ENCODE measurements around the gene MEDAG. TPM values are rescaled to one million over a fixed set of nuclear protein-coding genes. Genes with fewer than 3 reads are reported as not detected.

Gene MEDAG
- total RNA-seq, 1 experiment from 2014 or later: 1.6 TPM

DNA sequence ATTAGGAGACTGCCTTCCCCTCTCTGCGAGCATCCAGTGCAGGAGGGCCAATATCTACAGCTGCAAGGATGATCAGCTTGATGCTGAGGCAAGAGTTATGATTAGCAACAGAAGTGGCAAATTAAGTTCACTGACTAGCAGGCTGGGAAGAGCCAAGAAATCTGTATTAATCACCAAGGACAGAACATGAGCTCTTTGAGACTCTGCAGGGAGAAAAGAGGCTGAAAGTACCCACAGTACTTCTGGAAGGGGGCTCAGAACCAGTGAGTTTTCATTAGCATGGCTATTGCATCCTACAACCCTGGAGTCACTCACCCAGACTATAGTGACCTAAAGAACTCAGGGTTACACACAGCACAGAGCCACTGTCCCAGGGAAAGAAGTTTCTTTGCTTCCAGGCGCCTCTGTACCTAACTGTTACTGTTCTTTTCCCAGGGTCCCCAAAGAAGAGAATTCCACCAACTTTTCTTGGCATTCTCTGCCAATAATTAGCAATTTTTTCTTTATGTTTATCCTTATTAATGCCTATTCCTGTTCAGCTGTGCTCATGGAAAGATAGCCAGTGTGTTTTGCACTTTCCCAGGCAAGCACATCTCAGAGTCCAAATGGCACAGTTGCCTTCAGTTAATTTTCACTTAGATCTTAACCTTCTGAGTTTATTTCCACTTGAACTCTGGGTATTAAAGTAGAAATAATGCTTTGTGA, 25.8 kb upstream of the MEDAG start:
- Mint-ChIP-seq H3K36me3 (ENCODE audit: insufficient read depth, unreplicated experiment) (no peaks in the 10 kb centered on the region), H3K4me1 (ENCODE audit: low read depth, unreplicated experiment) (peaks cover 7% of the 10 kb centered on the region), H3K4me3 (ENCODE audit: low read depth, unreplicated experiment) (no peak overlapping the region), H3K9me3 (ENCODE audit: low read depth, unreplicated experiment) (no peaks in the 10 kb centered on the region), H3K27me3 (ENCODE audit: unreplicated experiment) (no peaks in the 10 kb centered on the region), H3K27ac (ENCODE audit: unreplicated experiment) (no peak overlapping the region)
- CTCF ChIA-PET: no interaction called here
- intact Hi-C loops (cut with micrococcal nuclease; ENCODE audit: unreplicated experiment): no loop called here
- DNase-seq: no peak
- TF ChIP-seq, protein P1, sequence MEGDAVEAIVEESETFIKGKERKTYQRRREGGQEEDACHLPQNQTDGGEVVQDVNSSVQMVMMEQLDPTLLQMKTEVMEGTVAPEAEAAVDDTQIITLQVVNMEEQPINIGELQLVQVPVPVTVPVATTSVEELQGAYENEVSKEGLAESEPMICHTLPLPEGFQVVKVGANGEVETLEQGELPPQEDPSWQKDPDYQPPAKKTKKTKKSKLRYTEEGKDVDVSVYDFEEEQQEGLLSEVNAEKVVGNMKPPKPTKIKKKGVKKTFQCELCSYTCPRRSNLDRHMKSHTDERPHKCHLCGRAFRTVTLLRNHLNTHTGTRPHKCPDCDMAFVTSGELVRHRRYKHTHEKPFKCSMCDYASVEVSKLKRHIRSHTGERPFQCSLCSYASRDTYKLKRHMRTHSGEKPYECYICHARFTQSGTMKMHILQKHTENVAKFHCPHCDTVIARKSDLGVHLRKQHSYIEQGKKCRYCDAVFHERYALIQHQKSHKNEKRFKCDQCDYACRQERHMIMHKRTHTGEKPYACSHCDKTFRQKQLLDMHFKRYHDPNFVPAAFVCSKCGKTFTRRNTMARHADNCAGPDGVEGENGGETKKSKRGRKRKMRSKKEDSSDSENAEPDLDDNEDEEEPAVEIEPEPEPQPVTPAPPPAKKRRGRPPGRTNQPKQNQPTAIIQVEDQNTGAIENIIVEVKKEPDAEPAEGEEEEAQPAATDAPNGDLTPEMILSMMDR (IDR thresholded peaks at IDR 0.05; ENCODE audit: unreplicated experiment): no peak
- BruUV-seq (replicated peaks): no TSS peak

DNA sequence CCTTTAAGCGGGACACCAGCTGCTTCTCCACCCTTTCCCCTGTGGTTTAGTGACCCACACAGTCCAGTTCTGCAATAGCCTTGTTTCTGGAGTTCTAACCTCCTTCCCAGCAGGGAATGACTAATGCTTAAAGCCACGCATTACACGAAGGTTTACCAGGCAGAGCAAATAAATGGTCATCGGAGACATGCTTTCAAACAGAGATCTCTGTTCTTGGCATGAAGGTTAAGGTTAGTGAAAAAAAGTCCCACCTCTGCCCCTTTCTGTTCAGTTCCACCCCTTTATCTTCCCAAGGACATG, 25.3 kb upstream of the MEDAG start:
- H3K27me3 Mint-ChIP-seq (ENCODE audit: unreplicated experiment): no peaks in the 10 kb centered on the region
- intact Hi-C loops (cut with micrococcal nuclease; ENCODE audit: unreplicated experiment): no loop called here
- H3K27ac Mint-ChIP-seq (ENCODE audit: unreplicated experiment): no peak overlapping the region
- no peak overlapping the region for H3K4me3 Mint-ChIP-seq (ENCODE audit: low read depth, unreplicated experiment)
- H3K36me3 Mint-ChIP-seq (ENCODE audit: insufficient read depth, unreplicated experiment): no peaks in the 10 kb centered on the region
- peaks cover 7% of the 10 kb centered on the region for H3K4me1 Mint-ChIP-seq (ENCODE audit: low read depth, unreplicated experiment)
- TF ChIP-seq, protein P1 (IDR thresholded peaks at IDR 0.05; ENCODE audit: unreplicated experiment): no peak
- CTCF ChIA-PET: no interaction called here
- no TSS peak for BruUV-seq (replicated peaks)
- DNase-seq: no peak
- H3K9me3 Mint-ChIP-seq (ENCODE audit: low read depth, unreplicated experiment): no peaks in the 10 kb centered on the region

DNA sequence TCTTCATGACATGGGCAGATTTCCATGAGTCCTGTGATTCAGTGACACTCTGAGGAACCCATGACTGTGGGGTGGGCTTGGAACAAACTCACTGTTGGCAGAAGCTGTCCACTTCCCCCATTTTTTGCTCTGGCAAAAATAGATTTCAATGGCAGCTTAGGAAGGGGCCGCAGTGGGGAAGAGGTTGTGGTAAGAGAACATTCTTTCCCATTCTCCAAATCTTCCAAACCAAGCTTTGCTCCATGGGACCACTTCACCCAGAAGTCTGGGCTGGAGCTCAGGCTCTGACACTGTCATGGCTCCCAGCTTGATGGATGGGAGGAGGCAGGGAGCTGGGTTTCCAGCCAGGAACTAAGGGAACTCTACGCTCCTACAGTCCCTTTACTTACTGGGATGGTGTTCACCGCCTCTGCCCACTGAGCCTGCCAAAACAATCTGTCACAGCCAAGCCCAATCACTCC, 24.9 kb upstream of the MEDAG start:
- CTCF ChIA-PET: no interaction called here
- no peak for DNase-seq
- Mint-ChIP-seq H3K36me3 (ENCODE audit: insufficient read depth, unreplicated experiment) (no peaks in the 10 kb centered on the region), H3K27me3 (ENCODE audit: unreplicated experiment) (no peaks in the 10 kb centered on the region), H3K9me3 (ENCODE audit: low read depth, unreplicated experiment) (no peaks in the 10 kb centered on the region), H3K27ac (ENCODE audit: unreplicated experiment) (no peak overlapping the region), H3K4me3 (ENCODE audit: low read depth, unreplicated experiment) (no peak overlapping the region), H3K4me1 (ENCODE audit: low read depth, unreplicated experiment) (peaks cover 7% of the 10 kb centered on the region)
- intact Hi-C loops (cut with micrococcal nuclease; ENCODE audit: unreplicated experiment): no loop called here
- BruUV-seq (replicated peaks): no TSS peak
- TF ChIP-seq, protein P1 (IDR thresholded peaks at IDR 0.05; ENCODE audit: unreplicated experiment): no peak

DNA sequence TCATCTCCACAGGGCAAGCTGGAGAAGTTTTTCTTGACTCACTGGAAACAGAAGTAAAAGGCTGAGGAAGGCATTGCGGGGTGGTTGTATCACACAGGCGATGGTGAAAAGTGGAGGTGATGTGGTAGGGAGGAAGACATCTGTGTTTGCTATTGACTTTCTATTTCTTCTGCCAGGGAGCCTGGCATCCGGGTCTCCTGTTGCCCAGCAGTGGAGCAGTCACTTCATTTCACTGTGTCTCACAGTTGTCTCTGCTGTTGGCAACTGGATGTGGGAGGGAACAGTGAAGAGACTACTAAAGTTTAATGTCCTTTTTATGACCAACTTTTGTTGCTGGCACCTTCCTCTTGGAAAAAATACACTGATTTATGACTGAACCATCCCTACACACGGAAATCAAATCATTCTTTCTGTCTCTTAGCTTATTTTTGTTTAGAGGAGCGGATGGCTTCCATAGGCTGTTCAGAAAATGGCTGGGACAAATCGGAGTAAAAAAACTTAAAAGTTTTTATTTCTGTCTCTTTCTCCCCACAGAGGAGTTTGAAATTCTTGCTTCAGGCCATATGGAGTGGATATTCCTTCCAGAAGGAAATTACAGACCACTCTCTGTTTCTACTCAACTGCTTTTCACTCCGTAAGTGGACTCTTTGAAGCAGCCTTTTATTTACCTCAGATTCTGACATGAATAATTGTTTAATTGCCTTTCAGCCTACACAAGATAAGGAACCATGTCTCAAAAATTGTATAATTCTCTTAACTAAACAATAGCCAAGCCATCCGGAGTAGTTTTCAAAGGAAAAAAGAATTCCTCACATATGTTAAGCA, 23.8 kb upstream of the MEDAG start:
- Mint-ChIP-seq H3K27ac (ENCODE audit: unreplicated experiment) (no peak overlapping the region), H3K27me3 (ENCODE audit: unreplicated experiment) (no peaks in the 10 kb centered on the region), H3K9me3 (ENCODE audit: low read depth, unreplicated experiment) (no peaks in the 10 kb centered on the region), H3K36me3 (ENCODE audit: insufficient read depth, unreplicated experiment) (no peaks in the 10 kb centered on the region), H3K4me3 (ENCODE audit: low read depth, unreplicated experiment) (no peak overlapping the region), H3K4me1 (ENCODE audit: low read depth, unreplicated experiment) (peaks cover 7% of the 10 kb centered on the region)
- intact Hi-C loops (cut with micrococcal nuclease; ENCODE audit: unreplicated experiment): no loop called here
- TF ChIP-seq, protein P1 (IDR thresholded peaks at IDR 0.05; ENCODE audit: unreplicated experiment): no peak
- BruUV-seq (replicated peaks): no TSS peak
- CTCF ChIA-PET: no interaction called here
- DNase-seq: no peak
